K562 (cell line): ENCODE results near the gene ASIC3. TPM values are rescaled to one million over a fixed set of nuclear protein-coding genes. Genes with fewer than 3 reads are reported as not detected.

Experiments used
- ATAC-seq: fragments of 200-7000 bp; cut with Tn5 transposase; 3 replicates; pipeline ENCODE4 v1.9.1; 2020; ENCODE audit warnings: moderate library complexity
- BruUV-seq: library from RNA; stranded (reverse); fragments of 400-500 nt; replicated peaks from 2 replicates; lab custom pipeline; 2021; lab: Mats Ljungman, UMichigan
- CTCF ChIA-PET: fragments of 300-600 bp; formaldehyde crosslinking; extraction: SDS; loops from one replicate; lab custom pipeline; 2021; ENCODE audit warnings: low intra/inter-chr PET ratio; lab: Yijun Ruan, JAX
- POLR2A ChIA-PET: fragments of 300-600, 350-650 bp; sonication (Branson Sonifier 250); formaldehyde crosslinking; extraction: SDS; loops from one replicate; lab custom pipeline; 2021; ENCODE audit warnings: antibody characterized with exemption, inconsistent platforms; lab: Yijun Ruan, JAX
- DNase-seq, 4 experiments: peaks; one replicate each; pipeline versions ENCODE4 v3.0.0 to v3.0.0-alpha.2; 2011 to 2018; ENCODE audit warnings: low spot score in 3 of 4, mixed read lengths in 3 of 4; ENCODE audit errors: extremely low read depth in 1 of 4
- FAIRE-seq: peaks from 2 replicates; lab custom pipeline; 2011; peaks lifted over from hg19 to GRCh38; lab: Jason Lieb, UNC
- H2AFZ ChIP-seq: 2 replicates; pipeline ENCODE4 v1.6.0; 2011; ENCODE audit warnings: low read depth, low read length, control low read depth, inconsistent platforms
- H3K27ac ChIP-seq: fragments of 200-600 bp; 3 replicates; pipeline ENCODE4 v1.8.0; 2011; ENCODE audit warnings: low read depth, mild to moderate bottlenecking, control low read depth, inconsistent platforms, low read length, moderate library complexity, mixed read lengths; ENCODE audit errors: extremely low read depth
- H3K27me3 ChIP-seq, 2 experiments: fragments of 300-600 bp in 1 of 2; 2 replicates in 1 of 2; 3 replicates in 1 of 2; pipeline versions ENCODE4 v1.6.0 to v1.8.0; 2011; ENCODE audit warnings: inconsistent platforms in 2 of 2, low read length in 2 of 2, mild to moderate bottlenecking in 1 of 2, mixed read lengths in 1 of 2, moderate library complexity in 1 of 2; ENCODE audit not compliant: control insufficient read depth in 2 of 2, insufficient read depth in 2 of 2
- H3K36me3 ChIP-seq: fragments of 300-600 bp; 3 replicates; pipeline ENCODE4 v1.8.0; 2011; ENCODE audit warnings: mild to moderate bottlenecking, low read length, inconsistent platforms; ENCODE audit not compliant: control insufficient read depth, insufficient read depth
- H3K4me1 ChIP-seq, 2 experiments: fragments of 200-600 bp in 1 of 2; replicated peaks in 1 of 2; 2 replicates in 1 of 2; 3 replicates in 1 of 2; pipeline versions ENCODE4 v1.5.1 to v1.8.0; 2011; ENCODE audit warnings: inconsistent platforms in 2 of 2, low read length in 2 of 2, mild to moderate bottlenecking in 1 of 2, mixed read lengths in 1 of 2, moderate library complexity in 1 of 2; ENCODE audit not compliant: control insufficient read depth in 2 of 2, insufficient read depth in 2 of 2
- H3K4me2 ChIP-seq: 2 replicates; pipeline ENCODE4 v1.6.1; 2011; ENCODE audit warnings: low read length, control low read depth, inconsistent platforms, mixed read lengths; ENCODE audit not compliant: insufficient read depth
- H3K4me3 ChIP-seq: fragments of 200-600 bp; sonication (generic), shearing (Covaris generic); 2 replicates; pipeline ENCODE4 v1.5.1; 2016; ENCODE audit warnings: control low read depth, inconsistent platforms
- H3K79me2 ChIP-seq: fragments of 200-600 bp; 3 replicates; pipeline ENCODE4 v1.8.0; 2011; ENCODE audit warnings: low read length, inconsistent platforms; ENCODE audit not compliant: control insufficient read depth, insufficient read depth
- H3K9ac ChIP-seq, 2 experiments: 2 replicates each; pipeline versions ENCODE4 v1.6.0 to v1.6.1; 2011; ENCODE audit warnings: low read depth in 2 of 2, low read length in 2 of 2, control low read depth in 1 of 2, inconsistent platforms in 1 of 2, mild to moderate bottlenecking in 1 of 2, mixed read lengths in 1 of 2; ENCODE audit not compliant: insufficient read depth in 1 of 2
- H3K9me1 ChIP-seq: one replicate; pipeline ENCODE4 v1.6.0; 2011; ENCODE audit warnings: inconsistent platforms, mild to moderate bottlenecking, low read length, moderate library complexity; ENCODE audit not compliant: control insufficient read depth, insufficient read depth
- H3K9me3 ChIP-seq: replicated peaks from 2 replicates; pipeline ENCODE4 v1.5.1; 2011; ENCODE audit warnings: low read depth, low read length, inconsistent platforms; ENCODE audit not compliant: control insufficient read depth, insufficient read depth
- H4K20me1 ChIP-seq: replicated peaks from 2 replicates; pipeline ENCODE4 v1.6.1; 2011; ENCODE audit warnings: low read length, inconsistent platforms, mixed read lengths; ENCODE audit not compliant: control insufficient read depth, insufficient read depth
- CC2D1A ChIP-seq: fragments of 450-650 bp; IDR thresholded peaks from 2 replicates; pipeline ENCODE4 v1.6.1; 2017; ENCODE audit warnings: mild to moderate bottlenecking
- ILK ChIP-seq: fragments of 450-650 bp; IDR thresholded peaks from 2 replicates; pipeline ENCODE4 v1.6.1; 2016; ENCODE audit warnings: missing genetic modification characterization, low read depth, mild to moderate bottlenecking, missing compliant biosample characterization, moderate library complexity, borderline replicate concordance
- NFYB ChIP-seq: IDR thresholded peaks from 2 replicates; pipeline ENCODE4 v1.6.1; 2011; ENCODE audit warnings: mild to moderate bottlenecking, moderate library complexity; ENCODE audit not compliant: insufficient read length; ENCODE audit errors: extremely low read depth
- PHF8 ChIP-seq: fragments of 200-600 bp; sonication (generic); IDR thresholded peaks from 2 replicates; pipeline ENCODE4 v1.6.1; 2012; ENCODE audit warnings: mixed run types, mild to moderate bottlenecking, inconsistent platforms, low read length, moderate library complexity, borderline replicate concordance
- SMARCA4 ChIP-seq: fragments of 450-650 bp; IDR thresholded peaks from 2 replicates; pipeline ENCODE4 v1.6.1; 2016
- SNIP1 ChIP-seq: fragments of 450-650 bp; IDR thresholded peaks from 2 replicates; pipeline ENCODE4 v1.7.1; 2017; ENCODE audit warnings: low read depth, mild to moderate bottlenecking
- YBX1 ChIP-seq: fragments of 450-650 bp; IDR thresholded peaks from 2 replicates; pipeline ENCODE4 v1.7.1; 2016; ENCODE audit warnings: mild to moderate bottlenecking
- ZNF12 ChIP-seq: sonication (generic); formaldehyde crosslinking; IDR thresholded peaks from 2 replicates; pipeline ENCODE4 v1.4.0; 2020; ENCODE audit warnings: mild to moderate bottlenecking, missing genetic modification reagents
- WGBS: fragments of 100-300 bp; shearing (Covaris generic); methylation state at CpG from one replicate; pipeline ENCODE4 v1.1.6; 2016; ENCODE audit warnings: low coverage, mixed read lengths; ENCODE audit not compliant: insufficient coverage; ENCODE audit errors: missing lambda C conversion rate; 5-methylcytosine and 5-hydroxymethylcytosine counted together
- in situ Hi-C: fragments of 300-500 bp; cut with MboI; formaldehyde crosslinking; loops from 4 replicates; pipeline ENCODE4 v1.15.0; 2018; ENCODE audit warnings: inconsistent platforms, mixed read lengths
- intact Hi-C: fragments of 100-400 bp; cut with micrococcal nuclease; formaldehyde crosslinking; loops from 2 replicates; pipeline ENCODE4 v1.14.2; 2022
- polyA plus RNA-seq, 8 experiments: library from polyadenylated mRNA; depleted of rRNA in 4 of 8; stranded (reverse) in 5 of 8; unstranded in 3 of 8; fragments of >200 nt; fragmentation: Nextera tagmentation in 2 of 8; fragmentation: Illumina TruSeq in 1 of 8; extraction: Ambion mirVana in 2 of 8; extraction: Trizol in 1 of 8; gene quantifications; 2 replicates each; pipeline versions ENCODE4 v1.2.1 to v1.2.3, GENCODE V29; 2011 to 2014; ENCODE audit warnings: inconsistent platforms in 1 of 8, missing spikeins in 1 of 8
- total RNA-seq, 7 experiments: library from RNA; depleted of rRNA in 6 of 7; stranded (reverse); fragments of >200 nt in 6 of 7; fragmentation: Illumina TruSeq in 2 of 7; extraction: Trizol in 2 of 7; gene quantifications; 2 replicates each; pipeline versions ENCODE4 v1.2.1 to v1.2.3, GENCODE V29; 2011 to 2021; ENCODE audit warnings: low replicate concordance in 1 of 7
- TF ChIP-seq, protein P1 (sequence below): sonication (generic); formaldehyde crosslinking; IDR thresholded peaks from 2 replicates; pipeline ENCODE4 v1.8.1; 2023; ENCODE audit warnings: mild to moderate bottlenecking, missing genetic modification reagents
- TF ChIP-seq, protein P2 (sequence below): fragments of 450-650 bp; IDR thresholded peaks from 2 replicates; pipeline ENCODE4 v1.6.1; 2017; ENCODE audit warnings: antibody characterized with exemption
- TF ChIP-seq, protein P3 (sequence below): fragments of 450-650 bp; IDR thresholded peaks from 2 replicates; pipeline ENCODE4 v1.6.1; 2016; ENCODE audit warnings: antibody characterized with exemption
- TF ChIP-seq, protein P4 (sequence below): sonication (generic); IDR thresholded peaks from 2 replicates; pipeline ENCODE4 v1.6.1; 2016

ASIC3 gene
- total and polyA plus RNA-seq, 9 of the 15 experiments (the other 6 are each of a cell fraction or from before 2014, with no cell fraction given), result 0.11 to 5.0 (median 0.87) TPM

DNA sequence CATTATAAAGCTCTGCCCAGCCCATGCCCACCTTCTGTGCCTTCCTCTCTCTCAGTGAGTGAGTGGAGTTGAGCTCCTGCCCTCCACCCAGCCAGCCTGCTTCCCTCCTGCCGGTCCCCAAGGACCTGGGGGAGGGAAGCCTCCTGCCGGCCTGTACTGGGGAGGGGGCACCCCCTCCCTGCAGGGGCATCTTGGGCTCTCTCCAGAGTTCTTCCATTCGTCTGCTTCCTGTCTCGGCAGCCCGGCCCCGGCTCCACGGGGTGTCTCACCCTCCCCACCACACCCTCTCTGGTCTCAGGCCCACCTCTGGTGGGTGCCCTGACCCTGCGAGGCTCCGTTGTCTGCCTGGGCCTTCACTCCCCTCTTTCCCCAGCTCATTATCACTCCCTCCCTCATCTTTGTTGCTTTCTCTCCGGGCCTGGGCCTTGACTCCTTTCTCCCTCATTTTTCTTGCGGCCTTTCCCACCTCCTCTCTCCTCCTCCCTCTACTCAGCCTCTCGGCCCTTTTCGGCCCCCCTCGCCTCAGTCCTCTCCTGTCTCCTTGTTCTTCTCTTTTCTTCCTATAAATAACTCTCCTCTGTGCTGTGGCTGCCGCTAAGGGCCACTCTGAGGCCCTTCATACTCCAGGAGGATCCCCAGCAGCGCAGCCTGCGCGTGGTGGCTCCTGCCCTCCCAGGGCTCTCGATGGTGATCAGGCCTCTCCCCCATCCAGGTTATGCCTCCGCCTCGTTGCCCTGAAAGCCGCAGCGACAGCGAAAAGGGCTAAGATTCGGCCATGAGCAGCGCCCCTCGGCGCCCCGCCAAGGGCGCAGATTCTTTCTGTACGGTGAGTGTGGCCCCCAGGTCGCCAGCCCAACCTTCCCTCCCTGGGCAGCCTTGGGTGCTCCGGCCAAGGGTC, 13.1 kb downstream of the ASIC3 start:
- WGBS, result 3% methylated on average over 32 of the region's 33 CpGs
- H2AFZ ChIP-seq, result 0 out of 2 replicates have a peak overlapping the region, but pooled peaks have one; percentile 10
- H3K4me1 ChIP-seq, result peaks cover 52 to 87% of the 10 kb centered on the region in 2 experiments
- ChIA-PET POLR2A (interaction anchor here (0.6 to 2.7 kb wide), 5 partner anchors 12 to 571 kb away, joined by 3 to 9 read pairs (median 7); partner anchors contain the start of genes ABCF2 and FASTK), CTCF (interaction anchor here (0.7 kb wide), 1 partner anchor 52 kb away, joined by 5 read pairs; no protein-coding TSS in a partner anchor)
- peak; percentile 42 for FAIRE-seq
- no peaks in the 10 kb centered on the region for H3K27me3 ChIP-seq
- peak overlapping the region; percentile 85 to 91 for H3K9ac ChIP-seq
- H3K27ac ChIP-seq, result peak overlapping the region; percentile 90
- peaks cover 68% of the 10 kb centered on the region for H3K79me2 ChIP-seq
- H3K4me2 ChIP-seq, result peak overlapping the region; percentile 94
- peaks cover 41% of the 10 kb centered on the region for H3K36me3 ChIP-seq
- H3K9me1 ChIP-seq, result no peaks in the 10 kb centered on the region
- peak; percentile 3 for ATAC-seq
- BruUV-seq, result no TSS peak
- intact Hi-C loops (loop anchor here (1.0 to 2.0 kb wide), 2 partner anchors 19 to 47 kb away; partner anchors contain the start of gene FASTK), in situ Hi-C loops (no loop called here)
- DNase-seq, result peak; percentile 58 to 79 (median 65)
- H3K4me3 ChIP-seq, result peak overlapping the region; percentile 84
- H4K20me1 ChIP-seq, result peaks cover 10% of the 10 kb centered on the region
- H3K9me3 ChIP-seq, result no peaks in the 10 kb centered on the region
- no peak for TF ChIP-seq SNIP1
- no peak for TF ChIP-seq YBX1
- TF ChIP-seq, protein P1, sequence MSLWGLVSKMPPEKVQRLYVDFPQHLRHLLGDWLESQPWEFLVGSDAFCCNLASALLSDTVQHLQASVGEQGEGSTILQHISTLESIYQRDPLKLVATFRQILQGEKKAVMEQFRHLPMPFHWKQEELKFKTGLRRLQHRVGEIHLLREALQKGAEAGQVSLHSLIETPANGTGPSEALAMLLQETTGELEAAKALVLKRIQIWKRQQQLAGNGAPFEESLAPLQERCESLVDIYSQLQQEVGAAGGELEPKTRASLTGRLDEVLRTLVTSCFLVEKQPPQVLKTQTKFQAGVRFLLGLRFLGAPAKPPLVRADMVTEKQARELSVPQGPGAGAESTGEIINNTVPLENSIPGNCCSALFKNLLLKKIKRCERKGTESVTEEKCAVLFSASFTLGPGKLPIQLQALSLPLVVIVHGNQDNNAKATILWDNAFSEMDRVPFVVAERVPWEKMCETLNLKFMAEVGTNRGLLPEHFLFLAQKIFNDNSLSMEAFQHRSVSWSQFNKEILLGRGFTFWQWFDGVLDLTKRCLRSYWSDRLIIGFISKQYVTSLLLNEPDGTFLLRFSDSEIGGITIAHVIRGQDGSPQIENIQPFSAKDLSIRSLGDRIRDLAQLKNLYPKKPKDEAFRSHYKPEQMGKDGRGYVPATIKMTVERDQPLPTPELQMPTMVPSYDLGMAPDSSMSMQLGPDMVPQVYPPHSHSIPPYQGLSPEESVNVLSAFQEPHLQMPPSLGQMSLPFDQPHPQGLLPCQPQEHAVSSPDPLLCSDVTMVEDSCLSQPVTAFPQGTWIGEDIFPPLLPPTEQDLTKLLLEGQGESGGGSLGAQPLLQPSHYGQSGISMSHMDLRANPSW (CRISPR knock-in tag), result no peak
- peak; percentile 47; the same call in 1 of the 2 replicates for TF ChIP-seq SMARCA4
- TF ChIP-seq, protein P2, sequence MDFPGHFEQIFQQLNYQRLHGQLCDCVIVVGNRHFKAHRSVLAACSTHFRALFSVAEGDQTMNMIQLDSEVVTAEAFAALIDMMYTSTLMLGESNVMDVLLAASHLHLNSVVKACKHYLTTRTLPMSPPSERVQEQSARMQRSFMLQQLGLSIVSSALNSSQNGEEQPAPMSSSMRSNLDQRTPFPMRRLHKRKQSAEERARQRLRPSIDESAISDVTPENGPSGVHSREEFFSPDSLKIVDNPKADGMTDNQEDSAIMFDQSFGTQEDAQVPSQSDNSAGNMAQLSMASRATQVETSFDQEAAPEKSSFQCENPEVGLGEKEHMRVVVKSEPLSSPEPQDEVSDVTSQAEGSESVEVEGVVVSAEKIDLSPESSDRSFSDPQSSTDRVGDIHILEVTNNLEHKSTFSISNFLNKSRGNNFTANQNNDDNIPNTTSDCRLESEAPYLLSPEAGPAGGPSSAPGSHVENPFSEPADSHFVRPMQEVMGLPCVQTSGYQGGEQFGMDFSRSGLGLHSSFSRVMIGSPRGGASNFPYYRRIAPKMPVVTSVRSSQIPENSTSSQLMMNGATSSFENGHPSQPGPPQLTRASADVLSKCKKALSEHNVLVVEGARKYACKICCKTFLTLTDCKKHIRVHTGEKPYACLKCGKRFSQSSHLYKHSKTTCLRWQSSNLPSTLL, result 0 out of 2 replicates have a peak, but pooled peaks have one; percentile 37
- no peak for TF ChIP-seq ILK (tag)
- TF ChIP-seq NFYB, result no peak
- TF ChIP-seq, protein P3, sequence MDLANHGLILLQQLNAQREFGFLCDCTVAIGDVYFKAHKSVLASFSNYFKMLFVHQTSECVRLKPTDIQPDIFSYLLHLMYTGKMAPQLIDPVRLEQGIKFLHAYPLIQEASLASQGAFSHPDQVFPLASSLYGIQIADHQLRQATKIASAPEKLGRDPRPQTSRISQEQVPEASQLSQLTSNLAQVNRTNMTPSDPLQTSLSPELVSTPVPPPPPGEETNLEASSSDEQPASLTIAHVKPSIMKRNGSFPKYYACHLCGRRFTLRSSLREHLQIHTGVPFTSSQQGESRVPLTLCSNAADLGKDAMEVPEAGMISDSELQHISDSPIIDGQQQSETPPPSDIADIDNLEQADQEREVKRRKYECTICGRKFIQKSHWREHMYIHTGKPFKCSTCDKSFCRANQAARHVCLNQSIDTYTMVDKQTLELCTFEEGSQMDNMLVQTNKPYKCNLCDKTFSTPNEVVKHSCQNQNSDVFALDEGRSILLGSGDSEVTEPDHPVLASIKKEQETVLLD, result no peak
- TF ChIP-seq CC2D1A, result peak; percentile 18; the same call in 1 of the 2 replicates
- TF ChIP-seq PHF8, result no peak; the same call in 1 of the 2 replicates
- TF ChIP-seq, protein P4, sequence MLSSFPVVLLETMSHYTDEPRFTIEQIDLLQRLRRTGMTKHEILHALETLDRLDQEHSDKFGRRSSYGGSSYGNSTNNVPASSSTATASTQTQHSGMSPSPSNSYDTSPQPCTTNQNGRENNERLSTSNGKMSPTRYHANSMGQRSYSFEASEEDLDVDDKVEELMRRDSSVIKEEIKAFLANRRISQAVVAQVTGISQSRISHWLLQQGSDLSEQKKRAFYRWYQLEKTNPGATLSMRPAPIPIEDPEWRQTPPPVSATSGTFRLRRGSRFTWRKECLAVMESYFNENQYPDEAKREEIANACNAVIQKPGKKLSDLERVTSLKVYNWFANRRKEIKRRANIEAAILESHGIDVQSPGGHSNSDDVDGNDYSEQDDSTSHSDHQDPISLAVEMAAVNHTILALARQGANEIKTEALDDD, result no peak
- peak; percentile 59; the same call in 1 of the 2 replicates for TF ChIP-seq ZNF12
